Body of pancreas (tissue), 4 donors: ENCODE data around the gene PTGFR.

Experiments used
- POLR2A ChIP-seq, 3 donors: fragments of 450-650 bp; IDR thresholded peaks; one replicate each; pipeline ENCODE4 v1.6.1; 2016; ENCODE audit warnings: antibody characterized with exemption in 3 of 3, mild to moderate bottlenecking in 2 of 3
- TF ChIP-seq, protein P1 (sequence below), 7 experiments: fragments of 450-650 bp in 4 of 7; fragments of 200-600 bp in 3 of 7; sonication (generic) in 3 of 7; IDR thresholded peaks; one replicate each; pipeline ENCODE4 v1.5.1; 2016 to 2019; ENCODE audit warnings: antibody characterized with exemption in 7 of 7

DNA sequence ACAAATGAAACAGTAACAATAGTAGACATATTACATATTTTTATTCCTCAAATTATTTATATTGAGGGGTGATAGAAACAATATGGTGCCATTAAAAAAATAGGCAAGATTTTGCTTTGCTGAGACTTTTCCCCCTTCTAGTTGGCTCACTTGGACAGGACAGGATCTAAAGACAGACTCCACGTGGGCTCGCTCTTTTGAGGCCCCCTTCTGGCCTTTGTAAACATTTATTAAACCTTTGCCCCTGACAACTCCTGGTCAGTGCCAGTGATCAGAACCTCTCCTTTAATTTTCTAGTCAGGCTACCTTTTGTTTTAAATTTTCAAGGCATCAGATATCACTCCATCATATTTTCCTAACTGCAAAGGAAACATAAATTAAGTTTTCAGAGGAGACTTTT is 79.8 kb downstream of the PTGFR start:
- TF ChIP-seq, protein P1, sequence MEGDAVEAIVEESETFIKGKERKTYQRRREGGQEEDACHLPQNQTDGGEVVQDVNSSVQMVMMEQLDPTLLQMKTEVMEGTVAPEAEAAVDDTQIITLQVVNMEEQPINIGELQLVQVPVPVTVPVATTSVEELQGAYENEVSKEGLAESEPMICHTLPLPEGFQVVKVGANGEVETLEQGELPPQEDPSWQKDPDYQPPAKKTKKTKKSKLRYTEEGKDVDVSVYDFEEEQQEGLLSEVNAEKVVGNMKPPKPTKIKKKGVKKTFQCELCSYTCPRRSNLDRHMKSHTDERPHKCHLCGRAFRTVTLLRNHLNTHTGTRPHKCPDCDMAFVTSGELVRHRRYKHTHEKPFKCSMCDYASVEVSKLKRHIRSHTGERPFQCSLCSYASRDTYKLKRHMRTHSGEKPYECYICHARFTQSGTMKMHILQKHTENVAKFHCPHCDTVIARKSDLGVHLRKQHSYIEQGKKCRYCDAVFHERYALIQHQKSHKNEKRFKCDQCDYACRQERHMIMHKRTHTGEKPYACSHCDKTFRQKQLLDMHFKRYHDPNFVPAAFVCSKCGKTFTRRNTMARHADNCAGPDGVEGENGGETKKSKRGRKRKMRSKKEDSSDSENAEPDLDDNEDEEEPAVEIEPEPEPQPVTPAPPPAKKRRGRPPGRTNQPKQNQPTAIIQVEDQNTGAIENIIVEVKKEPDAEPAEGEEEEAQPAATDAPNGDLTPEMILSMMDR (IDR thresholded peaks at IDR 0.05) = no peak
- TF ChIP-seq POLR2A (IDR thresholded peaks at IDR 0.05) = no peak
